Breast epithelium (tissue), 3 donors: ENCODE measurements around the gene ACYP1.

Experiments used
- POLR2A ChIP-seq: fragments of 450-650 bp; IDR thresholded peaks from one replicate; pipeline ENCODE4 v1.6.1; 2016; ENCODE audit warnings: antibody characterized with exemption, mild to moderate bottlenecking, moderate library complexity
- POLR2AphosphoS5 ChIP-seq, 3 donors: sonication (generic); formaldehyde crosslinking; IDR thresholded peaks; one replicate each; pipeline ENCODE4 v1.6.1; 2017; ENCODE audit warnings: antibody characterized with exemption in 3 of 3

GRCh38 chr14:75030147-75030546 is 33.7 kb downstream of the ACYP1 start:
- TF ChIP-seq POLR2AphosphoS5 (IDR thresholded peaks at IDR 0.05), result no peak
- no peak for TF ChIP-seq POLR2A
